ENCODE data around the gene PIWIL1.

Gene PIWIL1

GRCh38 chr12:130338794-130339601 lies 1.3 kb downstream of the PIWIL1 start:
- DNase-seq, result no peak

- DNase-seq, result no peak
Measured at GRCh38 chr12:130339951-130340350, 2.3 kb downstream of the PIWIL1 start.

- no peak for DNase-seq
Measured at GRCh38 chr12:130342442-130342841, 4.8 kb downstream of the PIWIL1 start.

- no peak for DNase-seq
Measured at GRCh38 chr12:130342842-130343241, 5.2 kb downstream of the PIWIL1 start.

- DNase-seq, result no peak
Measured at GRCh38 chr12:130344529-130344928, 6.8 kb downstream of the PIWIL1 start.

GRCh38 chr12:130345292-130345691 lies 7.6 kb downstream of the PIWIL1 start:
- DNase-seq, result no peak

- no peak for DNase-seq
Measured at GRCh38 chr12:130347588-130347987, 9.9 kb downstream of the PIWIL1 start.

GRCh38 chr12:130350715-130351114 lies 13.0 kb downstream of the PIWIL1 start:
- DNase-seq, result no peak

- no peak for DNase-seq
Measured at GRCh38 chr12:130351326-130351725, 13.6 kb downstream of the PIWIL1 start.

GRCh38 chr12:130353081-130353480 lies 15.4 kb downstream of the PIWIL1 start:
- no peak for DNase-seq

GRCh38 chr12:130354407-130354806 lies 16.7 kb downstream of the PIWIL1 start:
- no peak for DNase-seq

- DNase-seq, result no peak
Measured at GRCh38 chr12:130356222-130356621, 18.5 kb downstream of the PIWIL1 start.

GRCh38 chr12:130357241-130357640 lies 19.6 kb downstream of the PIWIL1 start:
- DNase-seq, result no peak

- no peak for DNase-seq
Measured at GRCh38 chr12:130357729-130358330, 20.1 kb downstream of the PIWIL1 start.

GRCh38 chr12:130362060-130362459 lies 24.4 kb downstream of the PIWIL1 start:
- DNase-seq, result no peak

- DNase-seq, result no peak
Measured at GRCh38 chr12:130364578-130364977, 26.9 kb downstream of the PIWIL1 start.

- no peak for DNase-seq
Measured at GRCh38 chr12:130366159-130366558, 28.5 kb downstream of the PIWIL1 start.

- DNase-seq, result no peak
Measured at GRCh38 chr12:130367003-130367402, 29.3 kb downstream of the PIWIL1 start.

GRCh38 chr12:130367523-130367922 lies 29.8 kb downstream of the PIWIL1 start:
- DNase-seq, result no peak

- DNase-seq, result no peak
Measured at GRCh38 chr12:130369816-130370215, 32.1 kb downstream of the PIWIL1 start.

GRCh38 chr12:130371296-130371695 lies 33.6 kb downstream of the PIWIL1 start:
- no peak for DNase-seq

- no peak for DNase-seq
Measured at GRCh38 chr12:130372936-130373335, 35.2 kb downstream of the PIWIL1 start.

- DNase-seq, result no peak
Measured at GRCh38 chr12:130374083-130374482, 36.4 kb downstream of the PIWIL1 start.
